Stimulated activated CD8-positive, alpha-beta memory T cell treated with anti-CD3 and anti-CD28 coated beads, Interleukin-7, amount 100 ng/mL, for 48 hours (primary cell): ENCODE measurements around the gene CIAO3.

ENCODE experiments used
- DNase-seq, 2 donors: peaks; one replicate each; pipeline ENCODE4 v3.0.0-alpha.2; 2020; ENCODE audit warnings: low read depth in 1 of 2; ENCODE audit errors: extremely low read depth in 1 of 2

CIAO3 gene

DNA sequence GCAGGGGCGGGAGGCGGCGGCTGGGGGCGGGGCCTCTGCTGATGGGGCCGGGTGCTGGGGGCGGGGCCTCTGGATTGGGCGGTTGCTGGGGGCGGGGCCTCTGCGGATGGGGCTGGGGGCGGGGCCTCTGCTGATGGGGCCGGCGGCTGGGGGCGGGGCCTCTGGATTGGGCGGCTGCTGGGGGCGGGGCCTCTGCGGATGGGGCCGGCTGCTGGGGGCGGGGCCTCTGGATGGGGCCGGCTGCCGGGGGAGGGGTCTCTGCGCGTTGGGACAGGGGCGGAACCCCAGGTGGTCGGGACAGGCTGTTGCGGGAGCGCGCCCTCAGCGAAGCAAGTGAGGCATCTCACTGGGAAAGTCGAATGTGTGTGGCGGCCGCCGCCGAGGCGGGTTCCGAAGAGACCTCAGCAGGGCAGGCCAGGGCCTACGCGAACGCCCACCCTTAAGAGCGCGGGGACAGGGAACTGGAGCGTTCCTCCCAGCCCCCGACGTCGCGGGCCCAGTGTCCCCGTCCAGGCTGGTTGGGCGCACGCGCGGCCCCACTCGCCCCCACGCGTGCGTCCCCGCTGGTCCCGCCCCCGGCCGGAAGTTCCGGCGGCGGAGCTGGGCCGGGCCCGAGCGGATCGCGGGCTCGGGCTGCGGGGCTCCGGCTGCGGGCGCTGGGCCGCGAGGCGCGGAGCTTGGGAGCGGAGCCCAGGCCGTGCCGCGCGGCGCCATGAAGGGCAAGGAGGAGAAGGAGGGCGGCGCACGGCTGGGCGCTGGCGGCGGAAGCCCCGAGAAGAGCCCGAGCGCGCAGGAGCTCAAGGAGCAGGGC, 60.8 kb downstream of the CIAO3 start, which contains the start of gene STUB1:
TSS of gene STUB1 (plus strand) at position 597 of the 811 bp plus-strand sequence. CDS start at position 713, 116 bp downstream.
- peak; percentile 74 to 83 for DNase-seq
